OCI-LY3 (cell line): ENCODE measurements around the gene HS3ST3A1.

Experiments used
- H2AFZ ChIP-seq: fragments of 200-600, 300-600 bp; shearing (Covaris generic); 2 replicates; pipeline ENCODE4 v1.6.0; 2014; ENCODE audit warnings: antibody characterized with exemption, low read depth, low read length
- H3K27ac ChIP-seq: fragments of 200-600, 300-600 bp; sonication (generic); 2 replicates; pipeline ENCODE4 v1.5.1; 2014; ENCODE audit warnings: mild to moderate bottlenecking, low read length, moderate library complexity, mixed read lengths
- H3K27me3 ChIP-seq: fragments of 200-600, 300-600 bp; sonication (generic); 2 replicates; pipeline ENCODE4 v1.6.1; 2014; ENCODE audit warnings: low read depth, low read length, mixed read lengths
- H3K36me3 ChIP-seq: fragments of 200-600, 300-600 bp; sonication (generic); replicated peaks from 2 replicates; pipeline ENCODE3; 2014; ENCODE audit warnings: low read depth, low read length, mixed read lengths
- H3K4me1 ChIP-seq: fragments of 300-600, 200-600 bp; sonication (generic); 2 replicates; pipeline ENCODE4 v1.6.1; 2014; ENCODE audit warnings: low read length, mixed read lengths
- H3K4me2 ChIP-seq: fragments of 200-600, 300-600 bp; sonication (generic); 2 replicates; pipeline ENCODE4 v1.6.1; 2014; ENCODE audit warnings: low read length, mixed read lengths
- H3K4me3 ChIP-seq: fragments of 300-600, 200-600 bp; sonication (generic); 2 replicates; pipeline ENCODE4 v1.5.1; 2014; ENCODE audit warnings: antibody characterized with exemption, mild to moderate bottlenecking, low read length, moderate library complexity
- H3K79me2 ChIP-seq: fragments of 300-600, 200-600 bp; shearing (Covaris generic); 2 replicates; pipeline ENCODE4 v1.6.1; 2014; ENCODE audit warnings: mild to moderate bottlenecking, low read length, mixed read lengths
- H3K9ac ChIP-seq: fragments of 300-600, 200-600 bp; shearing (Covaris generic); 2 replicates; pipeline ENCODE4 v1.6.0; 2014; ENCODE audit warnings: mild to moderate bottlenecking, low read length, moderate library complexity
- H3K9me3 ChIP-seq: fragments of 200-600, 300-600 bp; shearing (Covaris generic); 2 replicates; pipeline ENCODE4 v1.6.1; 2014; ENCODE audit warnings: low read length, mixed read lengths; ENCODE audit not compliant: insufficient read depth
- H4K20me1 ChIP-seq: fragments of 200-600, 300-600 bp; sonication (generic); 2 replicates; pipeline ENCODE4 v1.6.1; 2016; ENCODE audit warnings: low read length, mixed read lengths; ENCODE audit not compliant: insufficient read depth
- EZH2phosphoT487 ChIP-seq: fragments of 200-600 bp; shearing (Covaris generic); IDR thresholded peaks from 2 replicates; pipeline ENCODE4 v1.6.1; 2018; ENCODE audit warnings: antibody characterized with exemption, mixed run types, low read depth
- TF ChIP-seq, protein P1 (sequence below): fragments of 200-600, 300-600 bp; sonication (generic); IDR thresholded peaks from 2 replicates; pipeline ENCODE4 v1.5.1; 2014; ENCODE audit warnings: antibody characterized with exemption, low read length, low read depth

HS3ST3A1 gene

DNA sequence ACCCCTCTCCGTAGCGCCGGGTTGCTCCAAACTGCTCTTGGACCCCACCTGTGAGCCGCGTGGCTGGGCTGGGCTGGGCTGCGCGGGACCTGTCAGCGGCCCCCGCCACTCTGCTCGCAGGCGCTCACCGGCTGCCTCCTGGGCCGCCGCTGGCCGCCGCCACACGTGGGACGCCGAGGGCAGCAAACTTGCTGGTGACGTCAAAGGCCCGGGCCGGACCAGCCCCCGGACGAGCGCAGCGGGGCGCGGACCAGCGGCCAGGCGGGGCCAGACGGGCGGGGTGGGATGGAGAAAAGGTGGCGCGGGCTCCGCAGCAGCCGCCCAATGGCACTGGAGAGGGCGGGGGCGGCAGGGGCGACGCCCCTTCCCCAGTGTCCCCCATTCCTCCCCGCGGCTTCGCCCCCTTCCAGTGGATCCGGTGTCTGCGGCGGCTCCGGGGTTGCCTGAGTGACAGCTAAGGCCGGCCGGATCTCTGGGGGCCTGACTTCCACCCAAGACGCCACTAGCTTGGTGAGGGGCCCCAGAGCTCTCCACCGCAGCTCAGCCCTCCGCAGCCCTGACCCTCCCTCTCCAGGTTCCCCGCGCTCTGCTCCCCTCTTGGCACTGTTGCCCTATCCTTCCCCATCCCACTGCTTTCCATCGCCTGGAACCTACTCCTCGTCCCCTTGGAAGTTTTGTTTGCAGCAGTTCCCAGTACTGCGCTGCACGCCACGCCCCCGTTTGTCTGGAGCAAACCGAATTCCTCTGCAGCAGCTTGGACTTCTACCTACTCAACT is at the start of gene HS3ST3A1:
Gene HS3ST3A1 (minus strand): TSS at position 154 of the 776 bp plus-strand sequence. CDS start 800 bp downstream, outside the sequence.
- TF ChIP-seq, protein P1, sequence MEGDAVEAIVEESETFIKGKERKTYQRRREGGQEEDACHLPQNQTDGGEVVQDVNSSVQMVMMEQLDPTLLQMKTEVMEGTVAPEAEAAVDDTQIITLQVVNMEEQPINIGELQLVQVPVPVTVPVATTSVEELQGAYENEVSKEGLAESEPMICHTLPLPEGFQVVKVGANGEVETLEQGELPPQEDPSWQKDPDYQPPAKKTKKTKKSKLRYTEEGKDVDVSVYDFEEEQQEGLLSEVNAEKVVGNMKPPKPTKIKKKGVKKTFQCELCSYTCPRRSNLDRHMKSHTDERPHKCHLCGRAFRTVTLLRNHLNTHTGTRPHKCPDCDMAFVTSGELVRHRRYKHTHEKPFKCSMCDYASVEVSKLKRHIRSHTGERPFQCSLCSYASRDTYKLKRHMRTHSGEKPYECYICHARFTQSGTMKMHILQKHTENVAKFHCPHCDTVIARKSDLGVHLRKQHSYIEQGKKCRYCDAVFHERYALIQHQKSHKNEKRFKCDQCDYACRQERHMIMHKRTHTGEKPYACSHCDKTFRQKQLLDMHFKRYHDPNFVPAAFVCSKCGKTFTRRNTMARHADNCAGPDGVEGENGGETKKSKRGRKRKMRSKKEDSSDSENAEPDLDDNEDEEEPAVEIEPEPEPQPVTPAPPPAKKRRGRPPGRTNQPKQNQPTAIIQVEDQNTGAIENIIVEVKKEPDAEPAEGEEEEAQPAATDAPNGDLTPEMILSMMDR: no peak
- TF ChIP-seq EZH2phosphoT487: no peak
- Histone ChIP-seq H3K4me2 (no peak within 1 kb of the TSS), H4K20me1 (no peaks in the 10 kb centered on the region), H3K4me1 (no peaks in the 10 kb centered on the region), H3K79me2 (no peaks in the 10 kb centered on the region), H3K9ac (no peak within 1 kb of the TSS), H3K4me3 (no peak within 1 kb of the TSS), H3K9me3 (no peaks in the 10 kb centered on the region), H2AFZ (no peak within 1 kb of the TSS), H3K36me3 (no peaks in the 10 kb centered on the region), H3K27me3 (no peaks in the 10 kb centered on the region), H3K27ac (no peak within 1 kb of the TSS)

DNA sequence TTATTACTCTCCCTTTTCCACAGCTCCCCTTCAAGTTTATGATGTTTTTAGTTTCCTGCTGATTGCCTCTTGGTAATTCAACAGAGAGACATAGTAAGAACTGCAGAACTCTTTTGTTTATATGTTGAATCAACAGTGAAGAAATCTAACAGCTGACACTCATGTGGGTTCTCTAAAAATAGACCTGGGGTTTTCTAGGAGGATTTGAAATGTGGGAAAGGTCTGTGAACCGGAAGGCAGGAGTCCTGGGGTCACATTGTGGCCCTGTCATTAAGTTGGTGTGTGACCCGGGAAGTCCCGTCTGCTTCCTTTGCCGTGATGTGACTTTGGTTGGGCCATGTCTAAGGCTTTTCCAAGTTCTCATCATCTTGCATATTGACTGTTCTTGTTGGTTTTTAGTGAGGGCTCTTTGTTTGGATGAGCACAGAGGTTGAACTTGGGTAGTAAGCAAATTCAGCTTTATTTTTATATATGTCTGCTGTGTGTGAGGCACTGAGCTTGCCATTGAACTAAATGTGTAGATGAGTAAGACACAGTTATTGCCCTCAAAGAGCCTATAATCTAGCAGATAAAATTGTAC is 48.5 kb upstream of the HS3ST3A1 start:
- no peak overlapping the region for H3K4me2 ChIP-seq
- no peak overlapping the region for H3K9ac ChIP-seq
- H3K27ac ChIP-seq: no peak overlapping the region

DNA sequence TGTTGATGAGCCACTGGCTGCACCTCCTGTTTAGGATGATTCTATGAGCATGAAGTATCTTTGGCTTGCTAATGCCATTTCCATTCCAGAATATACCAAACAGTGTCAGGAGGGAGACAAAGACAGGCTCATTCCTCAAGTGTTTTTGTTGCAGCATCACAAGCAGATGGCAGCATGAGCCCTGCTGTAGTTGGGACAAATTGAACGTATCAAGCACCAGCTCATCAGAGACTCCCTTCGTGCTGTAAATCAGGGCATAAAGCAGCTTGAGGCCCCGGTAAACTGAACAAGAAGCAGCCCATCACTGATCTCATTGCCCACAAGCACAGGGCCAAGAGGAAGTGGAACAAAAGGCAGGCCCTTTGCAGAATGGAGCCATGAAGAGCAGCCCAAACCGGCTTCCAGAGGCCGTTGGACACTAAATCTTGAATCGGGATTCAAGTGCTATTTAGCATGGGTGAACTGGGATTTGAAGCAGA is 45.9 kb upstream of the HS3ST3A1 start:
- no peak overlapping the region for H2AFZ ChIP-seq

More for the DNA sequence above, 48.5 kb upstream of the HS3ST3A1 start:
- Histone ChIP-seq H3K36me3 (no peaks in the 10 kb centered on the region), H3K27me3 (no peaks in the 10 kb centered on the region), H3K9me3 (no peaks in the 10 kb centered on the region), H4K20me1 (no peaks in the 10 kb centered on the region), H3K4me3 (no peak overlapping the region), H2AFZ (no peak overlapping the region), H3K79me2 (no peaks in the 10 kb centered on the region), H3K4me1 (no peaks in the 10 kb centered on the region)
- no peak for TF ChIP-seq EZH2phosphoT487
- TF ChIP-seq, protein P1: no peak

More for the DNA sequence above, 45.9 kb upstream of the HS3ST3A1 start:
- Histone ChIP-seq H3K9ac (no peak overlapping the region), H4K20me1 (no peaks in the 10 kb centered on the region), H3K36me3 (no peaks in the 10 kb centered on the region), H3K27me3 (no peaks in the 10 kb centered on the region), H3K27ac (no peak overlapping the region), H3K4me1 (no peaks in the 10 kb centered on the region), H3K4me2 (no peak overlapping the region), H3K79me2 (no peaks in the 10 kb centered on the region), H3K9me3 (no peaks in the 10 kb centered on the region), H3K4me3 (no peak overlapping the region)
- TF ChIP-seq, protein P1: no peak
- no peak for TF ChIP-seq EZH2phosphoT487
